GM21529 (cell line): Measurements from ENCODE around the gene QKI.
"Not testable (repeated sequence)": the region's sequence is repeated elsewhere in the genome, so short reads cannot be mapped to it uniquely, and the experiment has no call there.

Experiments
- ATAC-seq: cut with Tn5 transposase; IDR thresholded peaks from one replicate; pipeline ENCODE4 v1.9.1; 2021; ENCODE audit not compliant: unreplicated experiment

Gene QKI

DNA sequence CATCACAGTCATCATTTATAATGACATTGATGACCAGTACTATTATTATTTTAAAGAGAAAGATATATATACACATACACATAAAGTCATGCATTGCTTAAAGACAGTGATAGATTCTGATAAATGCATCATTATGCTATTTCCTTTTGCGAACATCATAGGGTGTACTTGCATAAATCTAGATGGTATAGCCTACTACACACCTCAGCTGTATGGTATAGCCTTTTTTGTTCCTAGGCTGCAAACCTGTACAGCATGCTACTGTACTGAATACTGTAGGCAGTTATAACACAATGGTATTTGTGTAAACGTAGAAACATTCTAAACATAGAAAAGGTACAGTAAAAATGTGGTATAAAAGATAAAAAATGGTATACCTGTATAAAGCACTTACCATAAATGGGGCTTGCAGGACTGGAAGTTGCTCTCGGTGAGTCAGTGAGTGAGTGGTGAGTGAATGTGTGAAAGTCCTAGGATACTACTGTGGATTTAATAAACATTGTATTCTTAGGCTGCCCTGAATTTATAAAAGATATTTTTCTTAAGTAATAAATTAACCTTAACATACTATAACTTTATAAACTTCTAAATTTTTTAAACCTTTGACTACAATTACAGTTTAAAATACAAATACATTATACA lies 23.9 kb downstream of the QKI start:
- ATAC-seq, result no peak

DNA sequence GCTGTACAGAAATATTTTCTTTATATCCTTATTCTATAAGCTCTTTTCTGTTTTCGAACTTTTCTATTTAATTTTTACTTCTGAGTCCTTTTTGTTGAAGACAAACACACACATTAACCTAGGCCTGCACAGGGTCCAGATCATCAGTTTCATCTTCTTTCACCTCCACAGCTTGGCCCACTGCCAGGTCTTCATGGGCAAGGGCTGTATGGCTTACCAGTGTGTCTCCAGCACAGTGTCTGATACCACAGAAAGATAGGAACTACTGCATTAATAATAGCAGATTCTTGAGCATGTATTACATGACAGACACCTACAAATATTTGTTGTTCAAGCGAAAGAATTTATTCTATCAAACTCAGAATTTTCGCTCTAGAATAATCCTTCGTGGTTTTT lies 24.4 kb downstream of the QKI start:
- ATAC-seq, result no peak

DNA sequence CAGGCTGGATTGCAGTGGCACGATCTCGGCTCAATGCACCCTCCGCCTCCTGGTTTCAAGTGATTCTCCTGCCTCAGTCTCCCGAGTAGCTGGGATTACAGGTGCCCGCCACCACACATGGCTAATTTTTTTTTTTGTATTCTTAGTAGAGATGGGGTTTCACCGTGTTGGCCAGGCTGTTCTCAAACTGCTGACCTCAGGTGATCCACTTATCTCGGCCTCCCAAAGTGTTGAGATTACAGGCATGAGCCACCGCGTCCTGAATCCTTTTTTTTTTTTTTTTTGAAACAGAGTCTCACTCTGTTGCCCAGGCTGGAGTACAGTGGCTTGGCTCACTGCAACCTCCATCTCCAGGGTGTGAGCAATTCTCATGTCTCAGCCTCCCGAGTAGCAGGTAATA lies 24.9 kb downstream of the QKI start:
- not testable (repeated sequence) for ATAC-seq

DNA sequence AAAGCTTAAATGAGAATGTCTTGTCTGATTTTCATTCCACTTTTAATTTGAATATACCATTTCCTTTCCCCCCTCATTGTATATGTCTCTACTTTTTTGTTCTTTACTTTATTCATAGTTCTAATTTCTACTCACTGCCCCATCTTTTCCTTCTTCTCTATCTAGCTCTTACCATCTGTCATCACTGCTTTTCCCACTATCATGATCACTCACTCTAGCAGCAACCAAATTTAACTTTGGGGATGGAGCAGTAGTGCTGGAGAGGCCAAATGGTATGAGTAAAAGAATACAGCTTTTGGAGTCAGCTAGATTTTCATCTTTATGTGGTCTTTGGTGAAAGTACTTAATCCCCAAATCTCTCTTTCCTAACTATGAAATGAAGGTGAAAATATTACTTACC lies 25.5 kb downstream of the QKI start:
- no peak for ATAC-seq

DNA sequence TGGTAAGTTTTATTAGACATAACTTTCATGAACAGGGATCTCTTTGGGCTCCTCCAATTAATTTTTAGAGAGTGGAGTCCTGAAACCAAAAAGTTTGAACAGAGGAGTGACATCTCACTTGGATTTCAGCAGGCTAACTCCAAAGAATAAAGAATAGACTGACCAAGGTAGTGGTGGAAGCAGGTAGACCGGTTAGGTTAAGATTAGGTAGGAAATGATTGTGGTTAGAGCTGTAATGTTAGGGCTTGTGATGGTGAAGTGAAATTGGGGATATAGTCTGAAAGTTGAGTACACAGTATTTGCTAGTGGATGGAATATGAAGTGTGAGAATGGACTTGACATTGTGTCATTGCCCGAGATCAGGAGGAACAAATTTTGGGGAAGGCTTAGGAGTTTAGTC lies 27.8 kb downstream of the QKI start:
- no peak for ATAC-seq

DNA sequence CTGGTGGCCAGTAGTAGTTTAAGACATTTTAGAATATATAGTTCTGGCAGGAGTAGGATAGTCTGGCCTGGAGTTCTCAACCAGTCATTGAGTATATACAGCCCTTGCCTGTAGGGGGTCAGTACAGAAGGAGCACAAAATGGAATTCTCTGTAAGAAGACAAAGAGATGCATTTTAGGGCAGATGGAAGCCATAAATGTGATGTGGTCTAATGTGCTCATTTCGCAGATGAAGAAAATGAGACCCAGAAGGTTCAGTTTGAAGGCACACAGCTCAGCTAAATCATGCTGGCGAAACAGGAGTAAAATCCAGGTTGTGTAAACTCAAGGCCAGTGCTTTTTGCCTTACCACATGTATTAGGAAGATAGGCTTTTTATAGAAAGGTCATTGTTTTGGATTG lies 29.6 kb downstream of the QKI start:
- ATAC-seq, result no peak

DNA sequence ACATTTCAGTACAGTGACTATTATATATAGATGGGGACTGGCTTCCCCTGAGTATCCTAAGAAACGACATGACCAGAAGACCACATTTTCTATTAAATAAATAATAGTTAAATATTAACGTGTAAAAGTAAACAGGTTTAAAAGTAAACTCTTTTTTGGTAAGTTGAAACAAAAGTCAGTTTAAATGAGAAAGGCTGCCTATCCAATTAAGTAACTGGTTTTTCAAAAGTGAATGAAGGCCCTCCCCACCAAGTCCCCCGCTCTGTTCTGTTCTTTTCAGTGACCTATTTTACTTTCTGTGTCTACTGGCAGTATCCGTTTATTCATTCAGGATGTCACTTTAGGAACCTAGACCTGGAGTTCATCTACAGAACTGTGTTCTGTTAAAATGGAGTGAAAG lies 32.0 kb downstream of the QKI start:
- ATAC-seq, result no peak

DNA sequence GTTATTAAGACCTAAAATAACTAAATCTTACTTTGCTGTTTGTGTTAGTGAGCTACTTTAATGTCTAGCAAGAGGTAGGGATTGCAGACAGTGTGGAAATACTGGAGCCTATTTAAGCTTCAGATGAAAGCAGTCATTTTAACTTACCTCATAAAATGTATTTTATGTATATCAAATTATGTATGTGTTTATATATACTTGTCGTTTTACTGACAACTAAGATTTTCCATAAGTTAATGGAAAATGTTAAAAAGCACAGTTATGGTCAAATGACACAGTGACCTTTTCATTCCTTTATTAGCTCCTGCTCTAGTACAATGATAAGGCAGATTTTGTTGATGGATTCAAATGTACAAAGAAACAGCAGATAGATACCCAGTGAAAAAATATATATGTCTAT lies 34.6 kb downstream of the QKI start:
- ATAC-seq, result no peak

DNA sequence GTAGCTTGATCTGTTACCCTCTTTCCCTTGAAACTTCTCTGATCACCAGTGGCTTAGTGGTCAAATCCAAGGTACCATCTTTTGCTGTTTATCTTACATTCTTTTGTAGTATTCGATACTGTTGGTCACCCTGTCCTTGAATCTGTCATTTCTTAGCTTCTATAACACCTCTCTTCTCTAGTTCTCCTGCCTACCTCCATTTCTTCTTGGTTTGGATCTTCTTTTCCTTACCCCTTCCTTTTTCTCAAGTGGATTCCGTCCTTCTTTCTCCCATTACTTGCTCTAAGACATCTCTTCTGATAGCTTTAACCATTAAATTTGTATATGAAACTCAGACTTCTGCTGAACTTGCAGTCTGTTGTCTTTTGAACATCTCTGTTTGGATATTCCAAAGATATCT lies 39.9 kb downstream of the QKI start:
- ATAC-seq, result no peak

DNA sequence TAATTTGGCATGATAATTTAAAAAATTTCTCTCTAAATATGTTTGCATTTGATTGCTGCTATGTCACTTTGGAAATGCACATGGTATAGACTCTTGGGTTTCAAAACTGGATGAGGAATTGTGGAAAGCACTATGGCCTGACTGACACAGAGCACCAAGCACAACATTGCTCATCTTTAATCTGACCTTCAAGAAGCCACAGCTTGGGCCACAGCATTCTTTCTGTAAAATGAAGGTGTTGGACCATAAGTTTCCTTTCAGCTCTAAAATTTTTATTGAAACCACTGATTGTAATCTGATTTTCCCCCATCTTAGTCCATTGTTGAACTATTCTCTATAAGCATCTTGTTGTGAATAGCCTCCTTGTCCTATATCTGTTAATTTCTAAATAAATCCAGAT lies 41.0 kb downstream of the QKI start:
- ATAC-seq, result no peak

DNA sequence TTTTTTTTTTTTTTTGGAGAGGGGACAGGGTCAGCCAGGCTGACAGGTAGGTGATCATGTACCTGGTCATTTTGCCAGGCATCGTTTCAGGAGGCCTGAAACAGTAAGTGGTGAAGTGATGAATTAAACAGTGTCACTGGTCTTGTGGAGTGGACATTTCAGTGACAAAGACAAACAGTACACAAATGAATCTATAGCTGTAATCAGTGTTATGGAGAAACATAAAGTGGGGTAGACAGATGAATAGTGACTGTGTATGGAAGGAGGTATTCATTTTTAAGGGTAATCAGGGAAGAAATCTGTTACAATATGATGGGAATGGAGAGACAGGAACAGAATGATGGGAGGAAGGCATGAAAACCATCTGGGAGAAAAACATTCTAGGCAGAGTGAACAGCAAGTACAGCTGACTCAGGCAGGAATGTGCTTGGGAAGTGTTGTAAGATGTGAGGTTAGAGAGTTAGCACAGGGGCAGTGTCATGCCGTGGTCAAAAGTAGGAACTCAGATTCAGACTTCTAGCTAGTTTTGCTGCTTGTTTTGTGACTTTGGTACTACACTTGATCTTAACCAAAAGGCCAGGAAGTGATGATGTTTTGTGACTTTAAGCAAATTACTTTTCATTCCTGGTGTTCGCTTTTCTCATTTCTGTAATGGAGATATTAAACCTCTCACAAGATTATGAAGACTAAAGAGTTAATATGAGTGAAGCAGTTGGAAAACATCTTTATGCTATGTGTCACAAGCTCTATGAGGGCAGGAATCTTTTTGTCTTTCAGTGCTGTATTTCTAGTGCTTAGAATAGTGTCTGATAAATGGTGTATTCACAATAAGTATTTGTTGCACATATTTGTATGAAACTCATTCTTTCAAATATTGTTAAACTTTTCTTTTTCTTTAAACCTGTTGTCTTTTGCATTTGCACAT lies 43.4 kb downstream of the QKI start:
- ATAC-seq, result peak; percentile 42

DNA sequence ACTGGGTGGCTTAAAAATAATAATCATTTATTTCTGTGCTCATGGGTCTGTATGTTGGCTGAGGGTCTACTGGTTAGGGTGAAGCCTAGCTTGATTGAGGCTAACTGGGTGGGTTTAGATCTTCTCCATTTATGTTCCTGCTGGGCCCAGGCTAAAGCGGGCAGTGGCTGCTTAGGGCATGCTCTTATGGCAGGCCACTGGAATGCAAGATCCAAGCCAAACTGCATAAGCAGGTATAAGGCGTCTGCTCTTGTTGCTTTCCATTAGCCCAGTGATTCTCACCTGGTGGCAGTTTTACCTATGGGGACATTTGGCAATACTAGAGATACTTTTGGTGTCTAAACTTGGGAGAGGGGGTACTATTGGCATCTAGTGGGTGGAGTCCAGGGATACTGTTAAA lies 44.5 kb downstream of the QKI start:
- no peak for ATAC-seq

DNA sequence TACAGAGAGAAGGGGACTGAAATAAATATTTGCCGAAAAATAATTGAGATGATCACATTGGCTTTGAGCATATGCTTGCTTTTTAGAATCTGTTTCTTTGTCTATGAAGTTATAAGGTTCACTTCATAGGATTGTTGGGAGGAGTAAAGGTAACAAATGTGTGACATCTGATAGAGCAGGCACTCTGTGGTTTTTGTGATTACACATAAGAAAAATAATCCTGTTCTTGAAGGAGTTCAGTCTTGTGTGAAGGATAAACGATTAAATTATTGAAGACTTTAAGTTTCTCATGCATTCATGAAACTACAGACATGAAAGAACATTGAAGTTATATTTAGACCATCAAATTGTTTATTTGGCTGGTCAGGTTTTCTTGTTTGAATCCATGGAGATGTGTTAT lies 45.0 kb downstream of the QKI start:
- no peak for ATAC-seq

DNA sequence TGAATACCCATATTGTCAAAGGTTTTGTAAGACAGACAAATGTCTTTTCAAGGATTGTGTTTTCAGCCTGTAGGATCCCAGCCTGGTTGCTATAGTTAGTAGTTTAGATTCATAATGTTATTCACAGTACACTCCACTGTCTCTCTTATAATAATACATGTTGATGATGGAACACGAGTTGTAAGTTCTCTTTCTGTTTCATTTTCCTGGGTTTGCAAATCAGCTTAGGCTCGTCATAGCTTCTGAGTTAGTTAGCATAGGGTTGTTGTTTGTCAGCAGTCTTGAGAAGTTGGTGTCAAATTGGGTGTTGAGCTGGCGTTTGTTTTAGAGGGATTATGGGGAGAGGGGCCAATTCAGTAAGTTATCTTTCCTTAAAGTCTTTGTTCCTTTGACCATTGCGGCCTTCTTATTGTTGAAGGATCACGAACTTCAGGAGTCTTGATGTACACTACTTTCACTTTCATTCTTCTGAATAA lies 45.8 kb downstream of the QKI start:
- peak; percentile 89 for ATAC-seq

DNA sequence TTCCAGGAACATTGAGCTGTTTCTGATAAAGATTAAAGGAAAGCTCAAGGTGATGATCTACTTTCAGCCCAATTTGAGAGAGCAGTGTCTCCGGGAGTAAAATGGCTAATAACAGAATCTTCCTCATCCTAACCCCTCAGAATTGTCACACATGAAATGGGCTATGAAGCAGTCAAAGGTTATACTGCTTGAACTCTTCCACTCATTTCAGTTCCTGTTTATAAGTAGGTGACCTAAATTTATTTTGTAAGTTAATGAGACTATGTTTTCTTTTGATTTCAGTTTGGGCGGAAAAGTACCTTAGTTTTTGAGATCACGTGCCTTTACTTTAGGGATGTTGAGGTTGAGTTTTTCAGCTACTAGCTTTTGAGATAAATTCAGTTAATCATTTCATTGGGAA lies 47.2 kb downstream of the QKI start:
- ATAC-seq, result no peak

DNA sequence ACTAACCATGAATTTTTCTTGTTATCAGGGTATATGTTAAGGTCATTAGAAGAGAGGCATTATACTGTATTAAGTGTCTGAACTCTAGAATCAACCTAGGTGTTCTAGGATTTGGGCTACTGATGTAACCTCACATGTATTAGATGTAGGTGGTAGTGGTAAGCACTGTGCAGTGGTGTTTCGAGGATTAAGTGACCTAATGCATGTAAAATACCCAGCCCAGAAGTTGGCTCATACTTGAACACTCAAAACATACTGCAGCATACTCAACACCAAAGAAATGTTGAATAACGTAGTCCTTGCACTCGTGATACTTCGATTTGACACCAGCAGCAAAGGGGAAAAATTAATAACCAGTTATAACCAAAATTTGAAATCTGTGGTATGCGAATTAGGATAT lies 48.7 kb downstream of the QKI start:
- ATAC-seq, result no peak

DNA sequence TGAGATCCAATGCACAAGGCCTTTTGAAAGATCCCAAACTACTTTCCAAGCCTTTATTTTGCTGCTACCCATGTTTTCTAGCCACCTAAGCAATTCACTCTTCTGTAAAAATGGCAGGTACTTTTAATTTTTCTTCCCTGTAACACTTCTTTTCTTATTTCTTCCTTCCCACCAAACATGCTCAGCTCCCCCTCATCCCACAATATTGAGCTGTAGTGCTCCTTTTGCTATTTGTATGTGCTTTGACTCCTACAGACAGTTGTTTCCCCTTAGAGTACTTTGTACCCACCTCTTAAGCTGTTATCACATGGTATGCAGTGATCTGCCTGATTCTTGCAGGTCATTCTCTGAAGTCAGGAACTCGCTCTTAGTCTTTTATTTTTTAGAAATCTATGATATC lies 49.3 kb downstream of the QKI start:
- ATAC-seq, result no peak

DNA sequence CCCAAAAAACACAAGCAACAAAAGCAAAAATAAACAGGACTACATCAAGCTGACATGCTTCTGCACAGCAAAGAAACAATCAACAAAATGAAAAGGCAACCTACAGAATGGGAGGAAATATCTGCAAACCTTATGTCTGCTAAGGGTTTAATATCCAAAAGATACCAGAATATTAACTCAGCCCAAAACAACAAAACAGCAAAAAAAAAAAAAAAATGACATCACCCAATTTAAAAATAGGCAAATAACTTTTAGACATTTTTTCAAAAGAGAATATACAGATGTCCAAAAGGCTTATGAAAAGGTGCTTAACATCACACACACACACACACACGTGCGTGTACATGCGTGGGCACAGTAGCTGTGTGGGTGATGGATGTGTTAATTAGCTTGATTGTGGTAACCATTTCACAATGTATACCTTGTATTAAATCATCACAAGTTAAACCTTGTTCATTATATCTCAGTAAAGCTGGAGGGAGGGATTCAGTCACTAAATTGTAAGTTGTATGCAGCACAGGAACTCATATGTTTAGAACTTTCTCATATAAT lies 52.4 kb downstream of the QKI start:
- no peak for ATAC-seq

DNA sequence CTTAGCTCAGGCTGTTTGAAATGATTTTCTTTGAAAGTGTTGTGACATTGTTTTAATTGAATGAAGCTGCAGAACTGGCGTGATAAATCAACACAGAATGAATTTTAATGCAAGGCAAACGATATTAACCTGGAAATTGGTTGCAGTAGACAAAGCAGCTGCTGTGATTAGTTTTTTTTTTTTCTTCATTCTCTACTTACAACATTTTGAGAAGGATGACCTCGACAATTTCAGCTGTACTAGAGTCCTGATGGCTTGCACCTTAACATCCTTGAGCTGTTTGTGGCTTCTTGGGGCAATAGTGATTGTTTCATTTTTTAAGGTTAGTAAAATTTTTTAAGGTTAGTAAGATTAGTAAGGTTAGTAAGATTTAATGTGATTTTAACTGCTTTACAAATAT lies 54.2 kb downstream of the QKI start:
- no peak for ATAC-seq

DNA sequence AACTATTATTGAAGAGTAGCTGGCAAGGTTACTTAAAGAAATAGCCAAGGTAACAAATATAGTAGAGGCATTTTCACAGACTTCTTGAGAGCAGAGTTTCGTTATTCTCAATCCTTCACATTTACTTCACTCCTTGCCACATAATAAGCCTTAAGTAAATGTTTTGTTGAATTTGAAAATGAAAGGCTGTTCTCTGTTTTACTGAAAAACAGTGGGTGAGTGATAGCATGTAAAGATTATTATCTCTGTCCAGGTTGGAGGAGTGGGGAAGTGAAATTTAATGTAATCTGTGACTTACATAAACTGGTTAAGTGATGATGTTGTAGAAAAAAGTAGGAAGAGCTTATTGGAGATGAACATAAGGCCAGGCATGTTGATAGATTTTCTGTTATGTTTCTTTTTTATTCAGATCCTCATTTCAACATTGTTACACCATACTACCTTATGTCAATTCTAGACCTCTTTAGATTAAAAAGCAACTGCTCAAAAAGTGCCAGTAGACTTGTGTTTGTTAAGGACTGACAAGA lies 55.0 kb downstream of the QKI start:
- no peak for ATAC-seq

DNA sequence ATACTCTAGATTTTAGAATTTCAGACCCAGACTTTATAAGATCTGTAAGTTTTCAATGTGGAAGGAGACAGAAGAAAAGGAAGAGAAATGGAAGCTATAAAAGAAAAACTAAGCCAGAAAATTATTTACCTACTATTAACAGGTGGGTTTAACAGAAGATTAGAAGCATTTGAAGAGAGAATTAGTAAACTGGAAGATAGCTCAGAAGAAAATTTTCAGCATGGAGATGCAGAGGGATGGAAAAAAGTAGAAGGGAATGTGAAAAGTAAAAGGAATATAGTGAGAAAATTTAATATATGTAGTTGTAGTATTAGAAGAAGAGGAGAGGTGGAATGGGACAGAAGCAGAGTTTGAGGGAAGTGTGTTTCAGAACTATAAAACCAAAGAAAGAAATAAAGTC lies 56.1 kb downstream of the QKI start:
- no peak for ATAC-seq

DNA sequence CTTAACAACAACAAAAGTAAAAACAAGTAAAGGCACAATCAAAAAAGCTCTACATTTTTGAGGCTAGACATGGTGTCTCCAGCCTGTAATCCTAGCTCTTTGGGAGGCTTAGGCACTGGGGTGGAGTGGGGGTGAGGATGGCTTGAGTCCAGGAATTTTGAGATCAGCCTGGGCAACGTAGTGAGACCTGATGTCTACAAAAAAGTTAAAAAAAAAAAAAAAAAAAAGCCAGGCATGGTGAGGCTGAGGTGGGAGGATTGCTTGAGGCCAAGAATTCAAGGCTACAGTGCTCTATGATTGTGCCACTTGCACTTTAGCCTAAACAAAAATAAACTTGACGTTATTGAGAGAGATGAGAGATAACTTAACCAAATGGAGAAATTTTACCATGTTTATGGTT lies 60.1 kb downstream of the QKI start:
- ATAC-seq, result no peak
